GM19238 (cell line): Measurements from ENCODE around the gene COL4A5.
"Not testable (repeated sequence)": the region's sequence is repeated elsewhere in the genome, so short reads cannot be mapped to it uniquely, and the experiment has no call there.

Experiments used
- DNase-seq: peaks from one replicate; pipeline ENCODE4 v3.0.0; 2011; ENCODE audit warnings: low spot score; ENCODE audit not compliant: insufficient read length

The COL4A5 gene

DNA sequence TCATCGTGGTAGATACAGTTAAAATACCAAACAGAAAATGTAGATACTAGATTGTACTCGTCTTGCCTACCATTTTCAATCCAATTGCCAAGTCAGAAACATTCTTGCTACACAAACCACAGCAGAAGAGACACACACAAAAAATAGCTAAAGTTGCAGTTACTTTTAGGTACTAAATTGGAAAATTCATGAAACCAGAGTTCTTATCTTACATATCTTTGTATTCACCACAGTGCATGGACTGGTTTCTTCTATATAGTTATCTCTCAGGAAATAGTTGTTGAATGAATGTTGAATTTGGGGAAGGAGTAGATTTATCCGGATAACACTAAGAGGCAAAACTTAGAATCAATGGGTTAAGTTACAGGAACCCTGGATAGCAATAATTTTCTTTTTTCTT is 14.2 kb downstream of the COL4A5 start:
- DNase-seq, result no peak

DNA sequence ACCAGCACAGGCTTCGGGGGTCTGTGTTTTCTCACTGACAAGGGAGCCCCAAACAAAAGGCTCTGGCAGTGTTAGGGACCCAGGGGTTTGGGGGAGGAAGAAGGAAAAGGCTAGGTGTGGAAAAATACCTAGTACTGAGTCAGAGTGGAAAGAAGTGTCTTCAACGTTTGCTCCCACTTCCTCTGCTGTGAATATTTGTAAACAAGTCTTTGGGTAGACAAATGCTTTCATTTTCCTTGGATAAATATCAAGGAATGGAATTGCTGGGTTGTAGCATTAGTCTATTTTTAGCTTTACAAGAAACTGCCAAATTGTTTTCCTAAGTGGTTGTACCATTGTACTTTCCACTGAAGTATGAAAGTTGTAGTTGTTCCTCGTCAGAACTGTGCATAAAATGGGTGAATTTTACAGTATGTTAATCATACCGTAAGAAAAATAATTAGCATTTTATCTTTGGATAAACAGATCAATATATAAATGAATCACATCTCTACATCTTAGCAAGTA is 17.4 kb downstream of the COL4A5 start:
- no peak for DNase-seq

DNA sequence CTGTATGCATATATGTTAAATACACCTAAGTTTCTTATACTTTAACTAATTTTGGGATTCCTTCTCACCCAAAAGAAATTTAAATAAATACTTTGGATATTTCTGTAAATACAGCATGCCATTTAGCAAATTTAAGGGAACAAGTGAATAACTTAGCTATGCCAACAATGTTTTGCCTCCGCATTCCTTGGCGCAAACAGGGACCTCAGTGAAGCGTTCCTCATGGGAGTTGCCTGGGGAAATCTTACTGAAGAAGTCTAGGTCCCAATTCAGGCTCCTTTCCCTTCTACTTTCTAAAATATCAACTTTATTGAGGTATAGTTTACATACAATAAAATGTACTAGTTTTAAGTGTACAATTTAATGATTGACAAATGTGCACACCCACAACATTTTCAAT is 25.0 kb downstream of the COL4A5 start:
- no peak for DNase-seq

DNA sequence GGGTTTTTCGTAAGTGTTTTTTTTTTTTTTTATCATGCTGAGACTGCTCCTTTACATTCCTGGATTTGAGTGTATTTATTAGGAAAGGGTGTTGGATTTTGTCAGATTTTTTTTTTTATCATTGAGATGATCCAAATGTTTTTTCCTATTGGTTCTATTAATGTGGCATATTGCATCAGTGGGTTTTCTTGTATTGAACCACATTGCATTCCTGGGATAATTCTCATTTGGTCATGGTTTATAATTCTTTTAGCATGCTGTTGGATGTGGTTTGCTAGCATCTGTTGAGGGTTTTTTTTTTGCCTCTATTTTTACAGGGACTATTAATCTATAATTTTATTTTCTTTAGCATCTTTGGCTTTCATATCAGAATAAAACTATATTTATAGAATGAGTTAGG is 28.8 kb downstream of the COL4A5 start:
- DNase-seq, result no peak

DNA sequence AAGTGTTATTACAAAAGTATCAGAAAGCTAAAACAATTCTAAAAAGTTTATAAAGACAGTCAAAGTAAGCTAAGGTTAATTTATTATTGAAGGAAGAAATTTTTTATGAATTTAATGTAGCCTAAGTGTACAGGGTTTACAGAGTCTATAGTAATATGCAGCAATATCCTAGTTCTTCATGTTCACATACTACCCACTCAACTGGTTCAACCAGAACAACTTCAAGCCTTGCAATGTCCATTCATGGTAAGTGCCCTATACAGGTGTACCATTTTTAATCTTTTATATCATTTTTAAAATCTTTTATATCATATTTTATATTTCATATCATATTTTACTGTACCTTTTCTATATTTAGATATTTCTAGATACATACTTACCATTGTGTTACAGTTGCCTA is 34.3 kb downstream of the COL4A5 start:
- no peak for DNase-seq

DNA sequence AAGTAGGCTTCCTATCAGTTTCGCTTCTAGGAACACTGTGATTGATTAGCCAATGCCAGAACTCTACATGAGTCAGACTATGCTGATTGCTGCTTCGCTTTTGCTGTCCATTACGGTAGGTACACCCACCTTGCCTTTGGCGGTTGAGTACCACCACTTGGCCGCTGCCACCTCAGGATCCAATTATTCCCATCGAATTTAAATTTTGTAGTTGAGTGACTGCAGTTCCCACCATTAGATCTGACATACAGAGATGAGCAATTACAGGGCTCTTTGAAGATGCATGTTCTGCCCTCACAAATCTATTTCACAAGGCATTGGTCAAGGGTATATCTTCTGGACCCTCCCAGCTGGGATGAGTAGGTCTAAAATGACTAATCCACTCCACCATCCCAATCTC is 41.9 kb downstream of the COL4A5 start:
- not testable (repeated sequence) for DNase-seq

DNA sequence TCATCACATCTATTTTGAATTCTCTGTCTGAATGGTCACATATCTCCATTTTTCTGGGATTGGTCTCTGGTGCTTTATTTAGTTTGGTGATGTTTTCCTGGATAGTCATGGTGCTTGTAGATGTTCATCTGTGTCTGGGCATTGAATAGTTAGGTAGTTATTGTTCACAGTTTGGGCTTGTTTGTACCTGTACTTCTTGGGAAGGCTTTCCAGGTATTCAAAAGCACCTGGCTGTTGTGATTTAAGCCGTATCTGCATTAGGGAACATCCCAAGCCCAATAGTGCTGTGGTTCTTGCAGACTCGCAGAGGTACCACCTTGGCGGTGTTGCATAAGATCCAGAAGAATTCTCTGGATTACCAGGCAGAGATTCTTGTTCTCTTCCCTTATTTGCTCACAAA is 44.6 kb downstream of the COL4A5 start:
- DNase-seq, result no peak

DNA sequence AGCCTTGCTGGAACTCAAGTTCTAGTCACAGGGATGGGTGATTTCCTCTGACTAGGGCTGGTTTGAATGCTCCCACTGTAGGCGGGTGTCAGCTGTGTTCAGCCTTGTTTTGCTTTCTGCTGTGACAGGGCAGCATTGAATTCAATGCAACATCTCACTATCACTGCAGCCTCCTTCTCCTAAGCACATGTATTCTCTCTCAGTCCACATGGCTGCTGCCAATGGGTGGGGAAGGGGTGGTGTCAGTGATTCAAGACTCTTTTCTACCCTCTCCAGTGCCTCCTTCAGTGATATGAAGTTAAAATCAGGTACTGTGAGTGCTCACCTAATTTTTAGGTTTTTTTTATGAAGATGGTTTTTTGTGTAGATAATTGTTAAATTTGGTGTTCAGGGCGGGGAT is 46.3 kb downstream of the COL4A5 start:
- no peak for DNase-seq

DNA sequence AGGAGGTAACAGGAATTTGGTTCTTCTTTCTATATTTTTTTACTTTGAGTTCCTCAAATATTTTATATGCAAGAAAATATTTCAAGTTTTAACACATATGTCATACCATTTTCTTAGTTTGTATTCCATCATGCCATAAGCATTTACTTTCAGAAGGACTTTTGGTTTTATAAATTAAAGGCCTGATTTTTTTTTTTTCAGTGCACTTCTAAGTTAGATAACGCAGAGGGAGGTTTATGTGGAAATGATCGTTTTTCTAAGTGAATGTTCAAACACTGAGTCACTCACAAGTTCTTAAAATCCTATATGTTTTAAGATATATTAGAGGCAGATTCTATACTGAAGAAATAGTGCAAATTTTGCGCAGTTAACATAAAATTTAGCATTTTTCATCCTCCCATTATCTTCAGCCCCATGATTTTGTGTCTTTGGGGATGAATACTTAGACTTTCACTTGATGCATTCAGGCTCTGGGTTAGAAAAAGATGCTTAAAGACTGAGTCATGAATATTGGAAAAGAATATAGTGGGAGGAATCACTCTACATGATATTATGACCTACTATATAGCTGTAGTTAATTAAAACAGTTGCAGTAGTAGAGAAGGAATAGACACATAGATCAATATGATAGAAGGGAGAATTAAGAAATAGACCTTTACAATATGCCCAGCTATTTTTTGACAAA is 54.9 kb downstream of the COL4A5 start:
- DNase-seq, result no peak

DNA sequence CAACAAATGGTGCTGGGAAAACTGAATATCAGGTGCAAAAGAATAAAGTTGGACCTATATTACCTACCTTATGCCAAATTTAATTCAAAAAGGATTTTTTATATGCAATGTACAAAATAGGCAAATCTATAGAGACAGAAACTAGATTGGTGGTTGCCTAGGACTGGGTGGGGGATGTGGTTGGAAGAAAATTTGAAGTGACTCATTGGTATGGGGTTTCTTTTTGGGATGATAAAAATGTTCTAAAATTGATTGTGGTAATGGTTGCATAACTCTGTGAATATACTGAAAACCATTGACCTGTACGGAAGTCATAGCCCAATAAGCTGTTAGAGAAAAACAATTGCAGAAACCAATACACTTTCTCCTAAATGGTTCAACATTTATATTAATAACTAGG is 72.1 kb downstream of the COL4A5 start:
- no peak for DNase-seq

DNA sequence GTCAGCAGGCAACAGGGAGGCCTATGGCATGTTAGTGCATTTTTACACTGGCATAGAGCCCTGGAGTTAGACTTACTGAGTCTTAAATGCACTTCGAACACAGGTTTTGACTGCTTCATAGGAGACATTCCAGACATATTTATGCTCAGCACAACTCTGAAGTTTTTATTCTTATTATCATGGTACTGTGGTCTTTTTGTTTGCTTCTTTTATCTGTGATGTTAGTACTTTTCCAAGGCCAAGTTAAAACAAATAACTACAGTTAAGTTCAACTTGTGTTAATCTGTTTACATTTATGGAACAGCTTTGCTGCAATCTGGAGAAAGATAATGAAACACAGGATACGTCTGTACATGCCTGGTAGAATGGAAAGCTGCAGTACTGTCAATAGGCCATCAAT is 76.5 kb downstream of the COL4A5 start:
- DNase-seq, result no peak

DNA sequence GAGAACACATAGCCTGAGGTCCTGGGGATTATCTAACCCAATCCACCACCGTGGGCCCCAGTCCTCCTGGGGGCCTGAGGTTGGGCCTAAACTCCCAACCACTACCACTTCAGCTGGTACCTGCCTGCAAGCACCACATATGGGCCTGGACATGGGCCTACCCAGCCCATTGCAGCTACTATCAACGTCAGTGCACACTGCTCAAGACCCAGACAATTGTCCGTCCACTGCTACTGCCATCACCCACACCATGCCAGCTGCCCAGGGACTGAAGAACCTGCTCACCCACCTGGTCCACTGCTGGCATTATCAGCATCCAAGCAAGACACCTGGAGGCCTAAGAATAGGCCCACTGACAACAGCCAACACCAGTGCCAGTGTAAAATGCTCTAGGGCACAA is 88.1 kb downstream of the COL4A5 start:
- DNase-seq, result no peak

DNA sequence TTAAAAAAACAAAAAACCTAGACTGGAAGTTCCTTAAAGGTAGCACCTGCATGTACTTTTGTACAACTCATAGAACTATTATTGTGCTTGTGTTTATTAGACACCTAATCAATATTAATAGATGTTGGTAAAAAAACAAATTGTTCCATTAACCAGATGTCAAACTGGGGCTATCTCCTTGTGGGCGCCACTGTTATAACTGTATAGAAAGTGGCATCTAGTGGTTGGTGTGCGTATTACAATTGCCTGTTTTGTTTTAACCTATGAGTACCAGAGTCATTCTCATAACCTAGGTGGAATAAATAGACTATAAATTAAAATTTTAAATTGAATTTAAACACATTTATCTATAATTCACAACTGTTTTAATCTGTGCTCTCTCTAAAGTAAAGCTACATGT is 97.4 kb downstream of the COL4A5 start:
- no peak for DNase-seq

DNA sequence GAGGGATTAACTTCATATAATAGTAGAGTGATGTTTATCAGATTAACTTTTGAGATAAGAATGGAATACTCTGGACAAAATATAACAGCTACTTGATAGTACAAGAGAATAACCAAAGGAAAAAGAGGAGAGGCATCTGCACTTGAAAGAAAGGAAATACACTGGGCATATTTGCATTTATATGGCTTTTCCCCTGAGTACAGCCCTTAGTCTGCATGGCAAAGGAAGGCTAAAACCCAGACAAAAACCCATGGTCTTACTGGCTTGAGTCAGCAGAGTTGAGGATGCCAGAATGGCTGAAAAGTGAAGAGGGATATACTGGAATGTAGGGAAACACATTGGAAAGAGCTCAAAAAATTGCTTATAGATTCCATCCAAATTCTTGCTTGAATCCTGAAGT is 101.6 kb downstream of the COL4A5 start:
- no peak for DNase-seq

DNA sequence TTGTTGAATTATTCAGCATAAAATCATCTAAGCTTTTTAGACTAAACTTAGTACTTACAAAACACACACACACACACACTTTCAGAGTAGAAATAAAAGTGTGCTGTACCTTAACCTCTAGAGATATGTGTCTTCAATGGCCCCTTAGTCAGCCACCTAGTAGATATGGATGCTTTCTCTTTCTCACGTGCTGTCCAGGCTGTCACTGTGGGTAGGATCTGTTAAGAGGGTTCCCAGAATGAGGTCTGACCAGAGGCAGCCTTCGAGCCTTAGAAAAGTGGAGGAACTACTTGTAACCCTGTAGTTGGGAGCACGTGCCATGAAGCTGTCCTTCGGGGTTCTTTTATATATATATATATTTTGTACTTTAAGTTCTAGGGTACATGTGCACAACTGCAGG is 117.9 kb downstream of the COL4A5 start:
- no peak for DNase-seq

DNA sequence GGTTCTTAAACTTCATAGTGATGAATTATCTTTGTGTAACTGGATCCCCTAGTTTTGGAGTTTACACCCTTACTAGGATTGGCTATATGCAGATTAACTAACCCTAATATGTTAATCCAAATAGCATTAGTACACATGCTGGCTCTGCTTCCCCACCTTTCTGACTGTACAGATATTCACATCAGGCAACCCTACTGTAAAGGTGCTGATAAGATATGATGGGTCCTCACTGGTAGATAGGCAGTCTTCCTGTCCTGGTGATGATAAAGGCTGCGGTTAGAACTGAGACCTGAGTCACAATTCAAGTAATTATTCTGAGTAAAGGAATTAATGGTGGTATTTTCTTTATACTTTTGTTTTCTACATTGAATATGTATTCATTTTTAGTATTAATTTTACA is 118.6 kb downstream of the COL4A5 start:
- no peak for DNase-seq

DNA sequence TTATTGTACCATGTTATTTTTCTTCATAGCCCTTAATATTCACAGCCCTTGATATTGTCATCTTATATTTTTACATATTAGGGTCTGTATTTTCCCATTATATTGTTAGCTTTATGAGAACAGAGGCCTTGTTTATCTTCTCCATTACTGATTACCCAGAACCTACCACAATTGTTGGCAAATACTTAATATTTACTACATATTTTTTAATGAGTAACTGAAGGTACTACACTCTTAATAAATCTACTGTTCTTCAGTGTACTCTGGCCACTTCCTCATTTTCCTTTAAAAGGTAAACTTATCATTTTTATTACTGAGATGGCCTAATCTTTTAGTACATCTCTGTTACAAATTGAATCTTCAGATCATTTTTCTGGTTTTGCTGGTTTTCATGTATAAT is 133.5 kb downstream of the COL4A5 start:
- DNase-seq, result no peak

DNA sequence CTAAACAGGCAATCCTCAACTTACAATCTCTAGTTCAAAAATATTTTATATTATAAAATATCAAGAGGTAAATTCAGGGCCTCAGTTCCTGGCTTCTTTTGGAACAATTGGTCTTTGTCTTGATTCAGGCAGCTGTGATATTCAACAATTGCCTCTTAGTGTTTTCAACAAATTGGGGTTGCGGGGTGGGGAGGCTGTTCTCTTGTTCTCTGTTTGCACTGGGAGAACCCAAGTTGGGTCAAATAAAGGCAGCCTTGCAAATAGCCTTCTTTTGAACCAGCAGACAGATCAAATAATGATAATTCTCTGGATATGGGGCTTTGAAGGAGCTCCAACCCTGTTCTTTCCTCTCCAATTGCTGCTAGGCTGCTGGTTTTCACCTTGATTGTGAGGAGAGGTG is 142.5 kb downstream of the COL4A5 start:
- no peak for DNase-seq

DNA sequence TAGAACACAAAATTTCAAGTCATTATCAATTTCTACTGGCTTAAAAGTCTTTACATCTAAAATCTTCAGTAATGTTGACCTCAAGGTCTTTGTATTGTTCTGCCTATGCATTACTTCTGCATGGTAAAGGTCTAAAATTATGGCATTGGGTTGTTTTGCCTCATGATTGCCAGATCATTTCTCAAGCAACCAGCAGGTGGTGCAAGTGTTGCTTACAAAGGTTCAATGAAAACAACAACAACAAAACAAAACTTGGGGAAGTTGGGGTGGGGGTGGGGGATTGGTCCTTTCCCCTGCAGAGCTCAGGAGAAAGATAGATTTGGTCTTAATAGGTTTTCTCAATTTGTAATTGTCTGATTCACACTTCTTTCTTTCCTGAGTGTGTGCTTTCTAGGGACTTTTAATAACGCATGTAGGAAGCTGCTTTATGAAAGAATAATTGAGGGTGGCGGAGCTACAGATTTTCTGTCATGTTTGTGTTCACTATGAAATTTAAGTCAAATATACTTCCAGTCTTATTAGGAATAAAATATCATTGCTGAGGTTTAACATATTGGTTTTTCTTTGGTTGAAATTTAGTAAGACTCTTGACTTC is 145.1 kb downstream of the COL4A5 start:
- DNase-seq, result no peak

DNA sequence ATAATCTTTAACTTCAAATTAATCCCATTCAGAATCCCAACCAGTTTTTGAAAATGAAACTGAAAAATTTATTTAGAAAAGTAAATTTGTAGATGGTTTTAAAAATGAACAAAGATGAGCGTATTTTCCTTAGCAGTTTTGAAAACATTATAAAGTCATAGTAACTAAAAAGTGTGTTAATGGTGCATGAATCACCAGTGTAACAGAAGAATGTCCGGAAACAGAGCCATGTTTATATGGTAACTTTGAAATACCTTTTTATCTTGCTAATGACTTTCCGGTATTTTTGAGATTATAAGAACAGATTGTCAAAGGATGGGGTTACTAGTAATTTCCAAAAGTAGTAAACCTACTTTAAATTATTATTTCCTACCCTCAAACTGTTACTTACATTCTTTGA is 150.9 kb downstream of the COL4A5 start:
- DNase-seq, result no peak

DNA sequence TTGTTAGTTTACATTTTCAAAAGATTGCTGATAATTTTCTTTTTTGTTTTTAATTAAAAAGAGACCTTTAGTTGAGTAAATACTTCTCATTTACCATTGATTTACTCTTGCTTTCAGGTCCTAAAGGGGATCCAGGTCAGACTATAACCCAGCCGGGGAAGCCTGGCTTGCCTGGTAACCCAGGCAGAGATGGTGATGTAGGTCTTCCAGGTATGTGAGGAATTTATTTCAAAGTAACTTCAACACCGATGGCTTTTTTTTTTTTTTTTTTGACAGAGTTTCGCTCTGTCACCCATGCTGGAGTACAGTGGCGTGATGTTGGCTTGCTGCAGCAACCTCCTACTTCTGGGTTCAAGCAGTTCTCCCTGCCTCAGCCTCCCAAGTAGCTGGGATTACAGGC is 161.6 kb downstream of the COL4A5 start:
- DNase-seq, result no peak

DNA sequence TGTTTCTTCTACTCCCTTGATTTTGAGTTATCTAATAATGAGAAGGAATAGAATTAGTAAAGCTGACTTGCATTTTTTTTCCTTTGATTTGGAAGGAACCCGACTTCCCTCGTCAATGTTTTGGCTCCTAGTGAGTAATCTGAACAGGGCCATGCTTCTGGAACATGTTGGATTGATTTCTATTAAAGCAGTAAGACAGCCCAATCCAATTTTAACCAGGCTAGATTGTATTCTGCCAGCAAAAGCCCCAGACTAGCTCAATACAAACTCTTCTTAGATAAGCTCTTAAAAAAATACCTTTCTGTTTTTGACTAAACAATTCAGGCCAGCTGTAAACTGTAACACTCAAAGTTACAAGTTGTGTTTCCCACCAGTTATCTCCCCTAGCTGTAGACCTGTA is 170.5 kb downstream of the COL4A5 start:
- no peak for DNase-seq

DNA sequence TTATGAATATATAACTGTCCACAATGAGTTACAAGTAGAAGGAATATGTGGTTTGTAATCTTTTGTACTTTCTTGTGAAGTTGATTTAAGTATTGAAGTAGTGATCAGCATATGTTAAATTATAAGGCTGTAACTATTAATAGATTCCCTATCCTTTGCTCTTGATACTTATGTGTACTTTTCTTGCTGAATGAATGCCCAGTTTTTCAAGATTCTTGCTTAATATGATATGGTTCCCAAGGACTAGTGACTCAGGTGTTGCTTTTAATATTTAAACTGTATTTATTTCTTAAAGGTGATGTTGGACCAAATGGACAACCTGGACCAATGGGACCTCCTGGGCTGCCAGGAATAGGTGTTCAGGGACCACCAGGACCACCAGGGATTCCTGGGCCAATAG is 175.0 kb downstream of the COL4A5 start:
- no peak for DNase-seq
